Ureter (tissue), 1 donor: Measurements from ENCODE around the gene CEACAM7. TPM values are rescaled to one million over a fixed set of nuclear protein-coding genes. Genes with fewer than 3 reads are reported as not detected.

Source experiments
- DNase-seq: peaks from one replicate; pipeline ENCODE4 v3.0.0-alpha.2; 2020; ENCODE audit warnings: low spot score
- total RNA-seq: library from RNA; stranded (reverse); gene quantifications from one replicate; pipeline ENCODE4 v1.2.4, GENCODE V29; 2023
- donor health status: DM: yes; HTN: yes; CAD: no.

Gene CEACAM7
- total RNA-seq = 0.36 TPM

- DNase-seq = peak; percentile 29
Observed at GRCh38 chr19:41688098-41688497, at the start of gene CEACAM7. CEACAM7 (minus strand) TSS chr19:41688270; CDS start chr19:41688165, 105 bp downstream.

GRCh38 chr19:41735071-41735600 is 47.1 kb upstream of the CEACAM7 start:
- DNase-seq = no peak

GRCh38 chr19:41734585-41734984 is 46.5 kb upstream of the CEACAM7 start:
- no peak for DNase-seq

- no peak for DNase-seq
Observed at GRCh38 chr19:41734156-41734555, 46.1 kb upstream of the CEACAM7 start.

- DNase-seq = no peak
Observed at GRCh38 chr19:41726493-41726892, 38.4 kb upstream of the CEACAM7 start.

- DNase-seq = no peak
Observed at GRCh38 chr19:41720103-41720502, 32.0 kb upstream of the CEACAM7 start.

- no peak for DNase-seq
Observed at GRCh38 chr19:41718761-41719160, 30.7 kb upstream of the CEACAM7 start.

GRCh38 chr19:41714598-41714997 is 26.5 kb upstream of the CEACAM7 start:
- no peak for DNase-seq

GRCh38 chr19:41711376-41712261 is 23.5 kb upstream of the CEACAM7 start:
- DNase-seq = peak; percentile 18

- peak; percentile 25 for DNase-seq
Observed at GRCh38 chr19:41709951-41710645, 22.0 kb upstream of the CEACAM7 start.

- DNase-seq = peak; percentile 24
Observed at GRCh38 chr19:41709516-41709915, 21.4 kb upstream of the CEACAM7 start.

- no peak for DNase-seq
Observed at GRCh38 chr19:41708481-41708880, 20.4 kb upstream of the CEACAM7 start, which contains the start of gene CEACAM5. CEACAM5 (plus strand) TSS chr19:41708626; CDS start chr19:41708732, 106 bp downstream.

- no peak for DNase-seq
Observed at GRCh38 chr19:41707871-41708371, 19.9 kb upstream of the CEACAM7 start.

GRCh38 chr19:41707502-41707812 is 19.4 kb upstream of the CEACAM7 start:
- no peak for DNase-seq

GRCh38 chr19:41706741-41707501 is 18.9 kb upstream of the CEACAM7 start:
- DNase-seq = no peak

- DNase-seq = no peak
Observed at GRCh38 chr19:41705393-41706174, 17.5 kb upstream of the CEACAM7 start.

- DNase-seq = peak; percentile 25
Observed at GRCh38 chr19:41703602-41704293, 15.7 kb upstream of the CEACAM7 start.

- peak; percentile 8 for DNase-seq
Observed at GRCh38 chr19:41702171-41702651, 14.1 kb upstream of the CEACAM7 start.

- DNase-seq = peak; percentile 30
Observed at GRCh38 chr19:41701401-41702075, 13.5 kb upstream of the CEACAM7 start.
